ENCODE measurements around the gene PJA2. TPM values are rescaled to one million over a fixed set of nuclear protein-coding genes. Genes with fewer than 3 reads are reported as not detected.
A peak's percentile ranks its signal among the peaks of the same experiment; 100 is the strongest.

The PJA2 gene
- total and polyA plus RNA-seq, 2 donors (not counting 3 experiments of a cell fraction or from before 2014, with no cell fraction given): 24.4 to 64.9 TPM

DNA sequence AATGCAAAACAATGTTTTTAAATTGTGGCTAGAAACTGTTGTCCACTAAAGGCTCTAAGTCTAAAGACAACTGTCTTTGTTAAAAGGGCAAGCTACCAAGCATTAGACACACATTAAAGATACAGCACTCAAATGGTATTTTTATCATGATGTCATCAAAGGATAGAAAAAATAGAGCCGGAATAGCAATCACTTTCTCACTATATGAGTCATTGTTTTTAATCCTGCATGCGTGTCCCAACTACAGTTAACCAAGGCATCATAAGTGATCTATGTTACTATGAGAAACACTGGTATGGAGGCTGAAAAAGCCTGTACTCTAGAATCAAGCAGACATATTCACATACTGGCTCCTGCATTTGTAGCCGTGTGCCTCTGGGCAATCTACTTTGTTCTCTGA, 1.9 kb upstream of the PJA2 start:
- intact Hi-C loops (cut with micrococcal nuclease) (loop anchor here (2.0 to 10.0 kb wide), 3 partner anchors 217 to 513 kb away; no protein-coding TSS in a partner anchor), dilution Hi-C loops (cut with MboI; ENCODE audit: extremely low pct_ligation_motif_present, low sequenced_read_pairs) (no loop called here)
- no peak overlapping the region for H3K4me3 ChIP-seq (replicated peaks in 1 of 3; ENCODE audit: insufficient read depth in 1 of 3, low read depth in 1 of 3, low read length in 3 of 3)
- ChIA-PET CTCF (interaction anchor here (1.0 kb wide), 1 partner anchor 57 kb away, joined by 3 read pairs; no protein-coding TSS in a partner anchor), POLR2A (no interaction called here)
- H3K36me3 ChIP-seq (ENCODE audit: control insufficient read depth in 2 of 2, extremely low read depth in 1 of 2, insufficient read depth in 2 of 2, low read length in 2 of 2): no peaks in the 10 kb centered on the region
- DNase-seq (ENCODE audit: low read depth, low spot score) (peak; percentile 91), FAIRE-seq (peak; percentile 96)
- H3K9me1 ChIP-seq (replicated peaks; ENCODE audit: control insufficient read depth, extremely low read depth, insufficient read depth, low read length): no peaks in the 10 kb centered on the region
- no peaks in the 10 kb centered on the region for H4K20me1 ChIP-seq (replicated peaks; ENCODE audit: control insufficient read depth, extremely low read depth, insufficient read depth, low read length)
- peak; percentile 88 for TF ChIP-seq FOS (IDR thresholded peaks at IDR 0.05; ENCODE audit: borderline replicate concordance, insufficient read depth, low read length)
- TF ChIP-seq JUN (IDR thresholded peaks at IDR 0.05; ENCODE audit: borderline replicate concordance, insufficient read depth, insufficient read length, low read depth): peak; percentile 97
- TF ChIP-seq, protein P1, sequence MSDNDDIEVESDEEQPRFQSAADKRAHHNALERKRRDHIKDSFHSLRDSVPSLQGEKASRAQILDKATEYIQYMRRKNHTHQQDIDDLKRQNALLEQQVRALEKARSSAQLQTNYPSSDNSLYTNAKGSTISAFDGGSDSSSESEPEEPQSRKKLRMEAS (IDR thresholded peaks at IDR 0.05; ENCODE audit: insufficient read depth, insufficient read length): no peak
- TF ChIP-seq, protein P2, sequence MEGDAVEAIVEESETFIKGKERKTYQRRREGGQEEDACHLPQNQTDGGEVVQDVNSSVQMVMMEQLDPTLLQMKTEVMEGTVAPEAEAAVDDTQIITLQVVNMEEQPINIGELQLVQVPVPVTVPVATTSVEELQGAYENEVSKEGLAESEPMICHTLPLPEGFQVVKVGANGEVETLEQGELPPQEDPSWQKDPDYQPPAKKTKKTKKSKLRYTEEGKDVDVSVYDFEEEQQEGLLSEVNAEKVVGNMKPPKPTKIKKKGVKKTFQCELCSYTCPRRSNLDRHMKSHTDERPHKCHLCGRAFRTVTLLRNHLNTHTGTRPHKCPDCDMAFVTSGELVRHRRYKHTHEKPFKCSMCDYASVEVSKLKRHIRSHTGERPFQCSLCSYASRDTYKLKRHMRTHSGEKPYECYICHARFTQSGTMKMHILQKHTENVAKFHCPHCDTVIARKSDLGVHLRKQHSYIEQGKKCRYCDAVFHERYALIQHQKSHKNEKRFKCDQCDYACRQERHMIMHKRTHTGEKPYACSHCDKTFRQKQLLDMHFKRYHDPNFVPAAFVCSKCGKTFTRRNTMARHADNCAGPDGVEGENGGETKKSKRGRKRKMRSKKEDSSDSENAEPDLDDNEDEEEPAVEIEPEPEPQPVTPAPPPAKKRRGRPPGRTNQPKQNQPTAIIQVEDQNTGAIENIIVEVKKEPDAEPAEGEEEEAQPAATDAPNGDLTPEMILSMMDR (IDR thresholded peaks at IDR 0.05; ENCODE audit: extremely low read depth in 1 of 2, insufficient read depth in 1 of 2, low read depth in 1 of 2, low read length in 2 of 2): no peak
- H3K9ac ChIP-seq (replicated peaks; ENCODE audit: extremely low read depth, insufficient read depth, low read length): peak overlapping the region; percentile 97
- peaks cover 18% of the 10 kb centered on the region for H3K4me1 ChIP-seq (ENCODE audit: control insufficient read depth, extremely low read depth, insufficient read depth, low read length)
- BruUV-seq (replicated peaks): no TSS peak
- H3K4me2 ChIP-seq (ENCODE audit: insufficient read depth, low read length): peak overlapping the region; percentile 84
- H3K27me3 ChIP-seq (ENCODE audit: control insufficient read depth in 2 of 2, insufficient read depth in 2 of 2, low read length in 2 of 2): no peaks in the 10 kb centered on the region
- no peaks in the 10 kb centered on the region for H3K9me3 ChIP-seq (replicated peaks; ENCODE audit: control insufficient read depth, insufficient read depth, low read length)
- peaks cover 23% of the 10 kb centered on the region for H3K79me2 ChIP-seq (ENCODE audit: control insufficient read depth, insufficient read depth, low read length)
- peak overlapping the region; percentile 97 for H3K27ac ChIP-seq (ENCODE audit: insufficient read depth, low read depth, low read length)
- no peak overlapping the region for H2AFZ ChIP-seq (ENCODE audit: low read depth, low read length)

DNA sequence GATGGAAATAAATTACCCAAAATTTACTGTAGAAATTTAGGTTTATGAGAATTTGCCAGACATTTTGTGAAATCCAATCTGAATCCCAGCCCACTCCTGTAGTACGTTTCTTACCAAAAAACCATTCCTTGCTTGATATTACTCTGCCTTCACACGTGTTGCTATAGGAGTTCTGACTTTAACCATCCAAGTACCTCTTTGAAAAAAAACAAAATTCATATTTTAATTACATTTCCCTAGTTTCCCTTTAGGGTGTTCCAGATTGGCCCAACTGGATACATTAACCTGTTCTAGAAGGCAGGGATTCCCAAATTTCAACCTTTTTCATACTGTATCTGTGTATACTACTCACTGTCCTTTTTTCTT, 1.4 kb upstream of the PJA2 start:
- Histone ChIP-seq H4K20me1 (replicated peaks; ENCODE audit: control insufficient read depth, extremely low read depth, insufficient read depth, low read length) (no peaks in the 10 kb centered on the region), H3K27ac (ENCODE audit: insufficient read depth, low read depth, low read length) (peak overlapping the region; percentile 97), H3K9me1 (replicated peaks; ENCODE audit: control insufficient read depth, extremely low read depth, insufficient read depth, low read length) (no peaks in the 10 kb centered on the region), H3K36me3 (ENCODE audit: control insufficient read depth in 2 of 2, extremely low read depth in 1 of 2, insufficient read depth in 2 of 2, low read length in 2 of 2) (no peaks in the 10 kb centered on the region), H3K27me3 (ENCODE audit: control insufficient read depth in 2 of 2, insufficient read depth in 2 of 2, low read length in 2 of 2) (no peaks in the 10 kb centered on the region), H3K9me3 (replicated peaks; ENCODE audit: control insufficient read depth, insufficient read depth, low read length) (no peaks in the 10 kb centered on the region), H2AFZ (ENCODE audit: low read depth, low read length) (peak overlapping the region; percentile 44), H3K4me1 (ENCODE audit: control insufficient read depth, extremely low read depth, insufficient read depth, low read length) (peaks cover 18% of the 10 kb centered on the region), H3K4me3 (replicated peaks in 1 of 3; ENCODE audit: insufficient read depth in 1 of 3, low read depth in 1 of 3, low read length in 3 of 3) (peak overlapping the region in 2 of 3 experiments; percentile 2 to 81), H3K79me2 (ENCODE audit: control insufficient read depth, insufficient read depth, low read length) (peaks cover 28% of the 10 kb centered on the region), H3K9ac (replicated peaks; ENCODE audit: extremely low read depth, insufficient read depth, low read length) (peak overlapping the region; percentile 97), H3K4me2 (ENCODE audit: insufficient read depth, low read length) (peak overlapping the region; percentile 84)
- intact Hi-C loops (cut with micrococcal nuclease) (loop anchor here (2.0 to 10.0 kb wide), 3 partner anchors 216 to 512 kb away; no protein-coding TSS in a partner anchor), dilution Hi-C loops (cut with MboI; ENCODE audit: extremely low pct_ligation_motif_present, low sequenced_read_pairs) (no loop called here)
- ChIA-PET POLR2A (no interaction called here), CTCF (interaction anchor here (1.0 kb wide), 1 partner anchor 57 kb away, joined by 3 read pairs; no protein-coding TSS in a partner anchor)
- no peak for FAIRE-seq
- no TSS peak for BruUV-seq (replicated peaks)
- TF ChIP-seq EZH2 (IDR thresholded peaks at IDR 0.05; ENCODE audit: borderline replicate concordance, low read depth, low read length, severe bottlenecking): no peak
- no peak for TF ChIP-seq FOS (IDR thresholded peaks at IDR 0.05; ENCODE audit: borderline replicate concordance, insufficient read depth, low read length)
- no peak for TF ChIP-seq JUN (IDR thresholded peaks at IDR 0.05; ENCODE audit: borderline replicate concordance, insufficient read depth, insufficient read length, low read depth)
- no peak for TF ChIP-seq POLR2A (IDR thresholded peaks at IDR 0.05; ENCODE audit: low read depth, low read length)
- TF ChIP-seq POLR2AphosphoS5 (IDR thresholded peaks at IDR 0.05; ENCODE audit: insufficient read depth, low read depth, low read length): no peak
- TF ChIP-seq MYC (IDR thresholded peaks at IDR 0.05; ENCODE audit: low read depth, low read length): no peak
- TF ChIP-seq, protein P1 (IDR thresholded peaks at IDR 0.05; ENCODE audit: insufficient read depth, insufficient read length): no peak
- no peak for TF ChIP-seq GATA2 (IDR thresholded peaks at IDR 0.05; ENCODE audit: insufficient read depth, insufficient read length, low read depth, low read length)
- TF ChIP-seq, protein P2 (IDR thresholded peaks at IDR 0.05; ENCODE audit: extremely low read depth in 1 of 2, insufficient read depth in 1 of 2, low read depth in 1 of 2, low read length in 2 of 2): no peak
- DNase-seq (ENCODE audit: low read depth, low spot score): no peak

All from endothelial cell of umbilical vein (primary cell).